Measurements from ENCODE around the gene CFAP299.

GRCh38 chr4:80423553-80424224, 88.2 kb downstream of the CFAP299 start:
- TF ChIP-seq POLR2A (IDR thresholded peaks at IDR 0.05; ENCODE audit: low read depth) (no peak), POLR2AphosphoS5 (IDR thresholded peaks at IDR 0.05) (no peak), EP300 (IDR thresholded peaks at IDR 0.05) (no peak), CTCF (IDR thresholded peaks at IDR 0.05) (no peak)

Data from esophagus muscularis mucosa (tissue), 4 donors.